ENCODE measurements around the gene ZNF212.

GRCh38 chr7:149239345-149240143 lies at the start of gene ZNF212:
- TF ChIP-seq POLR2AphosphoS5 (IDR thresholded peaks at IDR 0.05; ENCODE audit: low read depth, low read length), result peak; percentile 69
- TF ChIP-seq, protein P1, sequence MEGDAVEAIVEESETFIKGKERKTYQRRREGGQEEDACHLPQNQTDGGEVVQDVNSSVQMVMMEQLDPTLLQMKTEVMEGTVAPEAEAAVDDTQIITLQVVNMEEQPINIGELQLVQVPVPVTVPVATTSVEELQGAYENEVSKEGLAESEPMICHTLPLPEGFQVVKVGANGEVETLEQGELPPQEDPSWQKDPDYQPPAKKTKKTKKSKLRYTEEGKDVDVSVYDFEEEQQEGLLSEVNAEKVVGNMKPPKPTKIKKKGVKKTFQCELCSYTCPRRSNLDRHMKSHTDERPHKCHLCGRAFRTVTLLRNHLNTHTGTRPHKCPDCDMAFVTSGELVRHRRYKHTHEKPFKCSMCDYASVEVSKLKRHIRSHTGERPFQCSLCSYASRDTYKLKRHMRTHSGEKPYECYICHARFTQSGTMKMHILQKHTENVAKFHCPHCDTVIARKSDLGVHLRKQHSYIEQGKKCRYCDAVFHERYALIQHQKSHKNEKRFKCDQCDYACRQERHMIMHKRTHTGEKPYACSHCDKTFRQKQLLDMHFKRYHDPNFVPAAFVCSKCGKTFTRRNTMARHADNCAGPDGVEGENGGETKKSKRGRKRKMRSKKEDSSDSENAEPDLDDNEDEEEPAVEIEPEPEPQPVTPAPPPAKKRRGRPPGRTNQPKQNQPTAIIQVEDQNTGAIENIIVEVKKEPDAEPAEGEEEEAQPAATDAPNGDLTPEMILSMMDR (IDR thresholded peaks at IDR 0.05), result peak; percentile 92
- TF ChIP-seq YY1 (IDR thresholded peaks at IDR 0.05; ENCODE audit: low read depth), result peak; percentile 87
- TF ChIP-seq TAF1 (IDR thresholded peaks at IDR 0.05; ENCODE audit: borderline replicate concordance, low read depth, low read length), result peak; percentile 87
- TF ChIP-seq GABPA (IDR thresholded peaks at IDR 0.05; ENCODE audit: low read depth), result no peak
- peak; percentile 51 for TF ChIP-seq RAD21 (IDR thresholded peaks at IDR 0.05; ENCODE audit: low read length)
- TF ChIP-seq USF2 (IDR thresholded peaks at IDR 0.05; ENCODE audit: borderline replicate concordance, low read depth, low read length), result no peak
- TF ChIP-seq JUND (IDR thresholded peaks at IDR 0.05), result no peak
- no peak for TF ChIP-seq EZH2phosphoT487 (IDR thresholded peaks at IDR 0.05; ENCODE audit: borderline replicate concordance, low read depth)
- TF ChIP-seq, protein P2, sequence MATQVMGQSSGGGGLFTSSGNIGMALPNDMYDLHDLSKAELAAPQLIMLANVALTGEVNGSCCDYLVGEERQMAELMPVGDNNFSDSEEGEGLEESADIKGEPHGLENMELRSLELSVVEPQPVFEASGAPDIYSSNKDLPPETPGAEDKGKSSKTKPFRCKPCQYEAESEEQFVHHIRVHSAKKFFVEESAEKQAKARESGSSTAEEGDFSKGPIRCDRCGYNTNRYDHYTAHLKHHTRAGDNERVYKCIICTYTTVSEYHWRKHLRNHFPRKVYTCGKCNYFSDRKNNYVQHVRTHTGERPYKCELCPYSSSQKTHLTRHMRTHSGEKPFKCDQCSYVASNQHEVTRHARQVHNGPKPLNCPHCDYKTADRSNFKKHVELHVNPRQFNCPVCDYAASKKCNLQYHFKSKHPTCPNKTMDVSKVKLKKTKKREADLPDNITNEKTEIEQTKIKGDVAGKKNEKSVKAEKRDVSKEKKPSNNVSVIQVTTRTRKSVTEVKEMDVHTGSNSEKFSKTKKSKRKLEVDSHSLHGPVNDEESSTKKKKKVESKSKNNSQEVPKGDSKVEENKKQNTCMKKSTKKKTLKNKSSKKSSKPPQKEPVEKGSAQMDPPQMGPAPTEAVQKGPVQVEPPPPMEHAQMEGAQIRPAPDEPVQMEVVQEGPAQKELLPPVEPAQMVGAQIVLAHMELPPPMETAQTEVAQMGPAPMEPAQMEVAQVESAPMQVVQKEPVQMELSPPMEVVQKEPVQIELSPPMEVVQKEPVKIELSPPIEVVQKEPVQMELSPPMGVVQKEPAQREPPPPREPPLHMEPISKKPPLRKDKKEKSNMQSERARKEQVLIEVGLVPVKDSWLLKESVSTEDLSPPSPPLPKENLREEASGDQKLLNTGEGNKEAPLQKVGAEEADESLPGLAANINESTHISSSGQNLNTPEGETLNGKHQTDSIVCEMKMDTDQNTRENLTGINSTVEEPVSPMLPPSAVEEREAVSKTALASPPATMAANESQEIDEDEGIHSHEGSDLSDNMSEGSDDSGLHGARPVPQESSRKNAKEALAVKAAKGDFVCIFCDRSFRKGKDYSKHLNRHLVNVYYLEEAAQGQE (IDR thresholded peaks at IDR 0.05; ENCODE audit: low read depth, low read length), result peak; percentile 59; the same call in 1 of the 2 replicates
- TF ChIP-seq EP300 (IDR thresholded peaks at IDR 0.05; ENCODE audit: borderline replicate concordance in 1 of 2, low read depth in 1 of 2, low read length in 1 of 2), result peak in 1 of 2 experiments; percentile 78; a peak in 1 of 4 replicates
- TF ChIP-seq, protein P3, sequence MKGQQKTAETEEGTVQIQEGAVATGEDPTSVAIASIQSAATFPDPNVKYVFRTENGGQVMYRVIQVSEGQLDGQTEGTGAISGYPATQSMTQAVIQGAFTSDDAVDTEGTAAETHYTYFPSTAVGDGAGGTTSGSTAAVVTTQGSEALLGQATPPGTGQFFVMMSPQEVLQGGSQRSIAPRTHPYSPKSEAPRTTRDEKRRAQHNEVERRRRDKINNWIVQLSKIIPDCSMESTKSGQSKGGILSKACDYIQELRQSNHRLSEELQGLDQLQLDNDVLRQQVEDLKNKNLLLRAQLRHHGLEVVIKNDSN (IDR thresholded peaks at IDR 0.05; ENCODE audit: borderline replicate concordance, low read depth), result peak; percentile 29; the same call in 1 of the 2 replicates
- TF ChIP-seq TEAD4 (IDR thresholded peaks at IDR 0.05; ENCODE audit: borderline replicate concordance, insufficient read depth), result no peak
- TF ChIP-seq RFX5 (IDR thresholded peaks at IDR 0.05; ENCODE audit: low read length), result no peak

Data from SK-N-SH (cell line).